ENCODE results near the gene RPTOR.

The RPTOR gene

DNA sequence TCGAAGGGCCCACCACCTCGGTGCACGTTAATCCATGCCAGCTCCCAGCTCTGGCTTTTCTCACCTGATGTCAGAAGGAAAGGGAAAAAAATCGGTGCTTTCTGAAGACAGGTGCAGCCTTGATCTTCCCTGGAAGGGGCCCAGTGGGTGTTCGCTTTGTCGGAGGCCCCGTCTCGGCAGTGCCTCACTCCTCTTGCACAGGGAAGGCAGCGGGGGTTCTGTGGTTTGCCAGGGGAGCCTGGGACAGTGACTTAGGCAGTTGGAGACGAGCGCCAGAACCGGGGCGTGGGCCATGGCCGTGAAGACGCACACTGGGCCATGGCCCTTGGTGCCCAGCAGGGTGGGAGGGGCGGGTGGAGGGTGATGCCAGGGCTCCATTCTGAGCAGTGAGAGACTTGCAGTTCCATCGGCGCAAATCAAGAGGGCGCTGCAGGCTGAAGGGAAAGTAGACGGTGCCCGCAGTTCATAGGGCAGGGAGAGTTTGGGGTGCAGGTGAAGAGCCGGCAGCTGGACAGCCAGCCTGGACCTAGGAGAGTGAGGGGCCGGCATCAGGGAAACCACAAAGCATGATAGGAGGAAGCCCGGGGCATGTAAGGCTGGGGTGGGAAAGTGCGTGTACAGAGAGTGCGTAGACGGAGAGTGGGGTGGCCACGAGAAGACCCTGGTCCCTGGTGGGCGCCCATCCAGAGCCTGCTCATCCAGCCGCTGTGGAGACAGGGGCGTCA, 345.7 kb downstream of the RPTOR start:
- no peak for DNase-seq (ENCODE audit: low read depth in 2 of 2)

DNA sequence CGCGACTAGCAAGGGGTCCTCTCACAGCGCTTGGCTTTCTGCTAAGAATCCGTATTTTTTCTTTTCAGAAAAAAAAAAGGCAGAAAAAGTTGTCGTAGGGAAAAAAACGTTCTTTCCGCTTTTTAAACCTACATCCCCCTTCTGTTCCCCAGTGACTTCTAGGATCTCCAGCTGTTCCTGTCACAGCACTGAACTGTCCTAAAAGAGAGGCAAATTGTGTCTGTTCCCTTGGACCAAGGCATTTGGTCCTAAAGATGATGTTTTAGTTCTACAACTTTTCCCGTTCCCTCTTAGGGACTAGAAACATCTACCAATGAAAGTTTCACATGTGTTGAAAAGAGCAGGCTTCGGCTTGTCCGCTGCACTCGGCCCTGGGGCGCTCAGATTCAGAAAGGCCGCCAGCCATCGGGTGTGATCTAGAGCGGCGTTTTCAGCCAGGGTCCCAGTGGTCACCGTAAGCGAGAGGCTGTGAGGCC, 346.3 kb downstream of the RPTOR start:
- no peak for DNase-seq (ENCODE audit: low read depth in 2 of 2)

- DNase-seq (ENCODE audit: low read depth in 2 of 2) = peak; percentile 57 to 68
Measured at GRCh38 chr17:80891397-80892018, 346.9 kb downstream of the RPTOR start.

DNA sequence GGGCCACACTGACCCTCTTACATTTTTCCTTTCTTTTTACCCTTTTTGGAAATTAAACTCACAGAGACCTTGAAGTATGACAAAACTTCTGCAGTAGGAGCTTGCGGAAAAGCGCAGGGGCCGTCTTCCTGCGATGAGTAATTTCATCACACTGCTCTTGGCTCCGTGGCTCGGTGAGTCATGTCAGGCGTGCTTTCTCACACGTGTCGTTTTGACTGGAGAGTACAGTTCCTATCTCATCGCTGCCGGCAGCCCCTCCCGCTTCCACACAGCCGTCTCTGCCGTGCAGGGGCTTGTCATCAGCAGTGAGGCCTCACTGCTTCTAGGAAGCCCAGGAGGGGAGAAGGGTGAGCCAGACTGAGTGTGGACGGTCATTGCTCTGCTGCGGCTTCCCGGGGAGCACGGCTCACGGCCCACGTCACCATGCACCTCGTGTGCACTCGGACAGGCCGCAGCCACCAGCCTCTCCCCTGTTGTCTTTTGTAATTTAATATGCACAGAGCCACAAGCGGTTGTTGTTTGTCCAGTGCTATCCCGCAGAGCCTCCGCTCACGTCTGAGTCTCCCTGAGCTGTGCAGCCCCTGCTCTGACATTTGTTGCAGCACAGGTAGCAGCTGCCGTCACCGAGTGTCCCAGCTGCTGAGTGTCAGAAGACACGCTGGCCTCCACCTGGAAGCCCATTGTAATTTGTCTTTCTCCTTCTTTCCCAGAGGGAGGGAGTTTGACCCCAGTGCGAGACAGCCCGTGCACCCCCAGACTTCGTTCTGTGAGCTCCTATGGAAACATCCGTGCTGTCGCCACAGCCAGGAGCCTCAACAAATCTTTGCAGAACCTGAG, 347.6 kb downstream of the RPTOR start:
- peak; percentile 73 to 91 for DNase-seq (ENCODE audit: low read depth in 2 of 2)

GRCh38 chr17:80892900-80893603, 348.4 kb downstream of the RPTOR start:
- no peak for DNase-seq (ENCODE audit: low read depth in 2 of 2)

- no peak for DNase-seq (ENCODE audit: low read depth in 2 of 2)
Measured at GRCh38 chr17:80893604-80894438, 349.2 kb downstream of the RPTOR start.

DNA sequence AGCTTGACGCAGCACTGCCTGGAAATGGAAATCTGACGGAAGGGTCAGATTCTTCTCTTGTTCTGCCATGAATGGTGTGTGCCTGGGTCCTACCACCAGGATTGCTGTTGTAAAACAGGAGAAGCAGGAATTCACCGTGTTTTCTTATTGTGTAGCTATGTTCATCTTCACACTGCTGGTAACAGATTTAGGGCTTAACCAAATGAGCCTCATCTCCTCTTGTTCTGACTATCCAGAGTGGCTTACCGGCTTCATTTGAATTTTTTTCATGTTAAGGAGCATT, 349.7 kb downstream of the RPTOR start:
- no peak for DNase-seq (ENCODE audit: low read depth in 2 of 2)

- DNase-seq (ENCODE audit: low read depth in 2 of 2) = no peak
Measured at GRCh38 chr17:80894726-80895125, 350.1 kb downstream of the RPTOR start.

GRCh38 chr17:80895366-80895765, 350.7 kb downstream of the RPTOR start:
- no peak for DNase-seq (ENCODE audit: low read depth in 2 of 2)

DNA sequence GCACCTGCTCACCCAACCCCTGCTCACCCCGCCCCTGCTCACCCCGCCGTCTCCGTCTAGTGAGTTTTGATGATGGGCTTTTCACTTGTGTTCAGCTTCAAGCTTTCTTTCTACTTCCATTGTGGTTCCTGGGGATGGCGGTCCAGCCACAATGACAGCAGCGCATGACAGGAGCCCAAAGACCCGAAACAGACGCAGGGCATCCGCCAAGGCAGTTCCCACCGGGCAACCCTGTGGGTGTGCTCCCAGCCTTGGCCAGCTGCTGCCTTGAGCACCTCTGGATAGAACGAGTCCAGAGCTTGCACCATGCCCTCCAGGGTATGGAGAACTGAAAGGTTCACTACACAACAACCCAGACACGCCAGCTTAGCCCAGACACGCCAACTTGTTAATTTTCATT, 354.1 kb downstream of the RPTOR start:
- no peak for DNase-seq (ENCODE audit: low read depth in 2 of 2)

GRCh38 chr17:80899402-80900268, 355.0 kb downstream of the RPTOR start:
- DNase-seq (ENCODE audit: low read depth in 2 of 2) = peak; percentile 71 to 77

DNA sequence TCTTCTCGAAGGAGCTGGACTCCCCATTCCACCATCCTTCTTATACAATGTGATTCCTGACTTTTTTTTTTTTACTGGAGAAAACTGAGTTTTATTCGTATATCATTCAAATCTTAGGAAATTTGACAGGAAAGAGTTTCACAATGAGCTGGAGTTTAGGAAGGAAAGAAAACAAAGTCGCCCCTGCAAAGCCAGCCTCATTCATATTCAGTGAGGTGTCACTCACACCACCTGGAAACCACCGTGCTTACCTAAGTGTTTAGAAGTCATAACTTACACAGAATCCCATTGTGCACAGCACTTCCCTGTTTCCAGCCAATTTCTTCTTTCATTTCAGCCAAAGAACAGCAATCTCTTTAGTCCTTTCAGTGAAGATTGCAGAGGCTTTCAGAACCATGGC, 356.7 kb downstream of the RPTOR start:
- DNase-seq (ENCODE audit: low read depth in 2 of 2) = no peak

- DNase-seq (ENCODE audit: low read depth in 2 of 2) = no peak
Measured at GRCh38 chr17:80902197-80902962, 357.7 kb downstream of the RPTOR start.

GRCh38 chr17:80902963-80903611, 358.4 kb downstream of the RPTOR start:
- no peak for DNase-seq (ENCODE audit: low read depth in 2 of 2)

GRCh38 chr17:80904036-80904753, 359.6 kb downstream of the RPTOR start:
- no peak for DNase-seq (ENCODE audit: low read depth in 2 of 2)

DNA sequence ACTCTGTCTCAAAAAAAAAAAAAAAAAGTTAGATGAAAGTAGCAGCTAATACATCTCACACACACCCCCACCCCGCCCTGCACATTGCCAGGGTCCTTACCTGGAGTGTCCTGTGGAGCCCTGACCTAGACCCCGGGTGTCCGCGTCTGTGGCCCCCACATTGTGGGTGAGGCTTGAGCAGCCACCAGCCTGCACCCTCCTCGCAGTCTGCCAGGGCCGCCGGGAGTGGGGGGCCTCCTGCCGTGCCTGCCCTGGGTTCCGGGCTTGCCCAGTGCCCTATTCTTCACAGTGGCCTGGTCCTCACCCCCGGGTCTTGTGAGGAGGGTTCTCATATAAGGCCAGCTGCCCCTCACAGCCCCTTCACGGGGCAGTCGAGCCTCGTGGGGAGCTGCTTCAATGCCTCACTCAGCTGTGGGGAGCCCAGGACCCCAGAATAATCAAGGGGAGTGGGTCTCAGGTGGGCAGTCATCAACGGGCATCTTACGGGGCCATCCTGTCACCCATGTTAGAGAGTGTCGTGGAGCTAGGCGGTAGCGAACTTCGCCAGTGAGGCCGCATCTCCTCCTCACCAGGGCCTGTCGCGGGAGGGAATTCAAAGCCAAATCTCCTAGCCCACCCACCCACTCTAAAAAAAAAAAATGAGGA, 361.1 kb downstream of the RPTOR start:
- no peak for DNase-seq (ENCODE audit: low read depth in 2 of 2)

GRCh38 chr17:80906364-80907259, 362.0 kb downstream of the RPTOR start:
- no peak for DNase-seq (ENCODE audit: low read depth in 2 of 2)
